Adrenal gland (tissue), 5 donors: ENCODE results near the gene NTHL1.

ENCODE experiments used
- CTCF ChIP-seq, 6 experiments: fragments of 450-650 bp in 4 of 6; fragments of 200-600 bp in 2 of 6; sonication (generic) in 1 of 6; IDR thresholded peaks; 1 replicate in 5 of 6; 2 replicates in 1 of 6; pipeline versions ENCODE4 v1.5.1 to v1.8.0; 2016 to 2021; ENCODE audit warnings: antibody characterized with exemption in 6 of 6, mild to moderate bottlenecking in 2 of 6, moderate library complexity in 1 of 6
- POLR2A ChIP-seq, 2 donors: fragments of 450-650 bp; IDR thresholded peaks; one replicate each; pipeline ENCODE4 v1.6.1; 2017; ENCODE audit warnings: antibody characterized with exemption in 2 of 2, mild to moderate bottlenecking in 2 of 2, moderate library complexity in 1 of 2
- donor health status: DM: no; HTN: no; CAD: no.

- TF ChIP-seq CTCF (IDR thresholded peaks at IDR 0.05) (no peak), POLR2A (IDR thresholded peaks at IDR 0.05) (no peak)
Observed at GRCh38 chr16:2095918-2096582, 48.4 kb upstream of the NTHL1 start.
